HG02981 (cell line): Measurements from ENCODE around the gene PTPRM.

Source experiments
- ATAC-seq: cut with Tn5 transposase; IDR thresholded peaks from one replicate; pipeline ENCODE4 v1.9.1; 2021; ENCODE audit warnings: mild to moderate bottlenecking, moderate library complexity; ENCODE audit not compliant: unreplicated experiment

Gene PTPRM

DNA sequence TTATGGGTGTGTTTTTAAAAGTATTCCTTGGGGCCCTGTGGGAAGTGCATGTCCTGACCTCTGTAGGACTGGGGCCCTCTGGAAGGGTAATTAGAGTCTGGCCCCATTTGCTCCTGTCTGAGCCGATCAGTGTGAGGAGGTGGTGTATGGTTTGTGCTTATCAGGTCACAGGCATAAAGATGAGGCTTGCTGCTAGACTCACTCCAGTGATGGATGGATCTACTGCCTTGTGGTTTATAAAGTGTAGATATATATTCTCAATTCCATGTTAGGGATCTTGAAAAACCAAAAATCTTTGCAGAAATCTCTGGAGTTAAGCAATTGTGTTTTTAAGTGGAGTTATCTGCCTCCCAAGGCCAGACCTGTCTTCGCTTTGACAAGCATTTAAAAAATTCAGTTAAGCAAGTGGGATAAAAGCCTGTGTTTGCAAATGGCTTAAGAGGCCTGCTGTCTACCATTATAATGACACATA lies 182.4 kb downstream of the PTPRM start:
- ATAC-seq, result no peak

DNA sequence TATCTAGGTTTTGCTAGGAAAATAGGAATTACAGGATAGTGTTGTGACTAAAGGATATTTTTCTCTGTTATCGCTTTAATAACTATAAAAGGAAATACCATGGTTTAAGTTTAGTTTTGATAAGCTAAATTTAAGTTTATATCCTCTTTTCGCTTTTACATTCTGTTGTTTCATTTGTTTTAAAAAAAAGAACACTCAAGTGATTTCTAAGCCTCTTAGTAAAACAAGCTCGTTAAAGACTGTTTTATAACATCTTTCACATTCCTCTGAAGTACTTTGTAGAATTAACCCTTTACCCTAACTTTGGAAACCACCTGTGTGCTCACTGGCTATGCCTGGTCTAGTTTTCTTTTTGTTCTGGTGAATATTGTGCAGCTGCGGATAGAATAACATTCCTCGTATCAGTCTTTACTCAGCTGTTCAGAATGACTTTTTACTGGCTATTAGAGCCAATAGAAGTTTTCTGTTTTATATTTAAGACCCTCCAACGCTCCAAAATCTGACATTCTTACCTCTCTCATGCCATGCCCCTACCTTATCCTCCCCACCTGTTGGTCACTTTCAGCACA lies 183.1 kb downstream of the PTPRM start:
- ATAC-seq, result no peak

DNA sequence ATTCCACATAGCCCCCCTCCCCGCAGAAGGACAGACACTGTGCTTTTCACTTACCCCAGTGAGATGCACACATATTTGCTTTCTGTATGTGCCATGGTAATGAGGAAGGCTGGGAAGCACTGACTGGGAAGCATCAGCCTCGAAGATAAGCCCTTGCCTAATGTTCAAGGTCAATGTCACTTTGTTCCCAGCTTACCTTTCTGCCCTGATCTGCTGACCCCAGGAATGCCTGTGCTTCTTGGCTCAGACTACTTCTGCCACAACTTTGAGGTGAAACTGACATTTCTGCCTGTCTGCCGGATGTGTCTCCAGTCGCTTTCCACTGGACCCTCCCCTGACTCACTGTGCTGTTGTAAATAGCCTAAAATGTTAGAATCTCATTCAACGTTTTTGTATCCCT lies 183.8 kb downstream of the PTPRM start:
- ATAC-seq, result no peak

DNA sequence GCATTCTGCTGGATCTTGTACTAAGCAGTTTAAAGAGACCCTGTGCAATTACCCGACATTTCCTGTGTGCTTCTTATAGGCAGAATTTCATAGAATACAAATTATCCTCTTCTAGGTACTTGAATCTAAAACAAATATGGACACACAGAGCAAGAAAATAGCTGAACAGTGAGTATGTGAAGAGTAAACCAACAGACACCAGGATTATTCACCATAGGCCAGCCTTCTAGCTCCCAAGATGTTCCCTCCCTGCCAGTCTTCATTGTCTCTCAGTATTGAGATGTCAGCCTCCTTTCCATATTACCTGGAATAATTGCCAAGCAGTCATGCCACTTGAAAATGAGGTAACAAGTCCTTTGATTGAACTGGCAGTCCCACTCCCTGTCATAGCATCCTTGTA lies 187.1 kb downstream of the PTPRM start:
- ATAC-seq, result no peak

DNA sequence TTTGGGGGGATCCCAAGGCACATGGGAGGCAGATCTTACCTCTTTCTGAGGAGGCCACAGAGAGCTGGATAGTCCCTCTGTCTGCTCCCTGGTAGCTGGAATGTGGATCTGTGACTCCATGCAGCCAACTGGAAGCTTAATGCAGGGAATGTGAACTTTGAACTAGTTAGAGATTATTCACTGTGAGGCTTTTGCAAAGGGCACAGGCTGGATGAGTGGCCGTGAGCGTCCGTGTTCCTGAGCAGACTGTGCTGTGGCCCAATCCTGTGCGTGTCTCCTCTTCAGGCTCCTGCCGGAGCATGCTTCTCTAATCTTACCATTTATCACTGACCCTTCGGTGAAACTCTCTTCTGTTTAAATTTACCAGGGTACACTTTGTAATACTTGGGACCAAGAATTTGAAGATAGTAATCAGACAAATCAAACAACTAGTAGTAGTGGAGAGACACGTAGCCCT lies 187.6 kb downstream of the PTPRM start:
- no peak for ATAC-seq

DNA sequence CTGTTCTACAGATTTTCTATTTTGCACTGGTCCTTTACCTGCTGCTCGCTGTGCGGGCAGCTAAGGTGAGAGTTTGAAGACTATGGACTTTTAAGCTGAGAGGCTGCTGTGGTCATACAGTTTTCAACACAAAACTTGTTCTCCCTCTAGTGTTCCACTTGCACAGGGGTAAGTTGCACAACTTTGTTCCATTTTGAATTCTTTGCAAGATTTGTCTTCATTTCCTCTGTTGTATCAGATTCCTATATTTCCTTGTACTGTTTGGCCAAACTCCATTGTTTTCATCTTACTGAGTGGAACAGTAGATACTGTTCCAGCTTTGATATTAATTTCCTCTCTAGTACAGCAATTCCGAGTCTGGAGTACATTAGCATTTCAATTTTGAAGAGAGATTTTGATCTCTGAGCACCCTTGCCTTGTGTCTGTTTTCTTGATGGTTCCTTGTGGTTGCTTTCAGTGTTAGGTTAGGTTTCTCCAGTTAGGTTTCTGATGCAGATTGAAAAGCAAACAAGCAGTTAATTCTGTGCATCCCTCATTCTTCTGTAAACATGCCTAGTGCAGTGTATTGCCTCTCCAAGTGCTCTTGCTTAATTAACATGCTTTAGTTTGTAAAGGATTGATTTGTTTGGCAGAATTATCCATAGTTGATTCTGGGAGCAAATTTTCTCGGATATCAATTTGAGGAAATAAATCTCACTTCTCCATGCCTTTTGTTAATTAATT lies 188.8 kb downstream of the PTPRM start:
- no peak for ATAC-seq

DNA sequence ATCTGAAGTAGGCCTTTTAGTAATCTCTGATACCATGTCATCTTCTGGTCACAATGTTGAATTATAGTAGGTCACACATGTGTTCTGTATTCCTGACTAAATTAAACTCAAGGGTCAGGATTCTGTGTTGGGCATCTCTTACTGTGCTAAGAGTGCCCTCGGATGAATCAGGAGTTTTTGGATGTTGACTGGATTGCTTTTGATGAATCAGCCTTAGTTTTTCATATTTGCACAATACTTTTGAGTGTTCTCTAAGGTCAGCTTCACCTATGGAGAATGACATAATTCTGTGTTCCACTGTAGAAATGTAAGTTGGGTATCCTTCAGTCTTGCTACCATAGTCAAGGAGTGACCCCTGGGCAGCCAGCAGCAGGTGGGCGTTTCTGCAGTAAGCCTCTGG lies 190.1 kb downstream of the PTPRM start:
- no peak for ATAC-seq

DNA sequence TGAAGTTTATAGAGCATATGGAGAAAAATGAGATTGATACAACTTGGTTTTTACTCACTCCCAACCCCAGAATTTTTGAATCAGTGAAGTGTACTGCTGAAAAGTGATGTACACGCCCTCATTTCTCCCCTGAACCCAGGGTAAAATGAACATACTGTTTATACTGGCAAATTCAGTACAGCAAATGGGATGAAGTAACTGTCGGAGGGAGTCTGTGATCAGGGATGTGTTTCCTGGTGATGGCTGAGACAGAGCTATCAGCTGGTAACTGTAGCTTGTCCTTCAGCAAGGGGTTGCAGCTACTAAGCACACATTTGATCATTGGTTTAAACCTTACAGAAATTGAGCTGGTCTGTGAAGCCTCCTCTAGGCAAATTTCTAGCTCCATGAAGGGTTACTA lies 191.6 kb downstream of the PTPRM start:
- no peak for ATAC-seq

DNA sequence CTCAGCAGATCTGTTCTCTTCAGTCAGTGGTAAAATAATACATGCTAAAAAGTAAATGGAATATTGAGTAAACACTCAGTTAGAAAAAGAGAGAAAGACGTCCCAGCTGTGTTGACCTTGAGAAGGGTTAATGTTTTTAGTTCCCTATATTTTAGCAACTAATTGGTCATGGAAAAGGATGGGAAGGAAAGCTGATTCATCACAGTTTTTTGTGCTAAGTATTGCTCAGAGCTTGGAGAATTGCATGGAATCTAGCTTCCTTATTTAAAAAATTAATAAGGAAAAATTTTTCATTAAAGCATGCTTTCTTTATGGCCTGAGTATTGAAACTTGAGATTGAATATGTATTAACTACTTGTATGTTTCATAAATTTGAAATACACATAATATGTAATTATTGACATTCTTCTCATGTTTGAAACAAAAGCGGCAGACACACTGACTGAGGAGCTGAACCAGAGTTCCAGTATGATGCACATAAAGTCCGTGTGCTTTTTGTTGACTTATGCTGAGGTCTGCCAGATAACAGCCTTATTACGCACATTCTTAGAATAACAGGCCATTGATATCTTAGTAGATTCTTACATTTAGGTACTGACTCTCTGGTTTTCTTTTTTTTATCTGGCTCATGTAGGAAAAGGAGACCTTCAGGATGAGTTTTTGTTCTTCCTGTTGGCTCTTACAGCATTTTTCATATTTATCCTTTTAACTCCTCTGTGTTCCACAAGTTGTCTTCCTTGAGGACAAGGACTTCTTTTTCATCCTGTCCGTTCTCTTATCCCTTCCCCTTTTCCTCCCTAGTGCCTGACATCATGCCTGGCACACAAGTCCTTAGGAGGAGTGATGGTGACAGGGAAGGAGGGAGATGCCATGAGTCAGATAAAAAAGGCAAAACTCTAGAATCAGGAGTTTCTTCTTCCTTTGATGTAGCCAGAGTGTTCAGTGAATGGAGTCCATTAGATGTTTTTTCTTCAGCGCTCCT lies 194.1 kb downstream of the PTPRM start:
- ATAC-seq, result no peak

DNA sequence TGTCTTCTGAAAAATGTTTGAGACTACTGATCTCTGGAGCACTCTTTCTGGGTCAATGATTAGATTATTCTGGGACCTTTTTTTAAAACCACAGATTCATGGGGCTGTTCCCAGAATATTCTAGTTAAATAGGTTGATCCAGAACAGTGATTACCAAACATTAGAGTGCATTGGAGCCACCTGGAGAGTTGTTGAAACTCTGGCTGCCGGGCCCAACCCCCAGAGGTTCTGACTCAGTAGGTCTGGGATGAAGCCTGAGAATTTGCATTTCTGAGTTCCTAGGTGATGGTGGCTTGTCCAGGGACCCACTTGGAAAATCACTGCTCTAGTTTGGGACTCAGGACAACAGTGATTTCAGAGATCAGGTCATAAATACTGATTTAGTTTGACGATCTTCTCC lies 197.3 kb downstream of the PTPRM start:
- ATAC-seq, result no peak

DNA sequence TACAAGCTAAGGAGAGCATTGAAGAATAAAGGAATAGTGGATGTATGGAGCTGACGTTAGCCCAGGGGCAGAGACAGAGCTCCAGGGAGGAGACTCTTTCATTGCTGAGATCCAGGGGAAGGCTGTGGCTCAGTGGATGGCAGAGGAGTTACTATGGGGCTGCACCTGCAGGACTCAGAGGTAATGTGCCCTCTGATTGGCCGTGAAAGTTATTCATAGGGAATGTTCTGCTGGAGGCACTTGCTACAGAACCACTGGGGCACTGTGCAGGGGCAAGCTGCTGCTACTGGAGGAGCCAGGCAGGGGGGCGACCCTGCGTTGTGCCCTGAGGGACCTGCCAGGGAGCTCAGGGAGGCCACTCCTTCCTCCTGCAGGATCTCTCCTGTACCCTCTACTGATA lies 199.2 kb downstream of the PTPRM start:
- ATAC-seq, result no peak

DNA sequence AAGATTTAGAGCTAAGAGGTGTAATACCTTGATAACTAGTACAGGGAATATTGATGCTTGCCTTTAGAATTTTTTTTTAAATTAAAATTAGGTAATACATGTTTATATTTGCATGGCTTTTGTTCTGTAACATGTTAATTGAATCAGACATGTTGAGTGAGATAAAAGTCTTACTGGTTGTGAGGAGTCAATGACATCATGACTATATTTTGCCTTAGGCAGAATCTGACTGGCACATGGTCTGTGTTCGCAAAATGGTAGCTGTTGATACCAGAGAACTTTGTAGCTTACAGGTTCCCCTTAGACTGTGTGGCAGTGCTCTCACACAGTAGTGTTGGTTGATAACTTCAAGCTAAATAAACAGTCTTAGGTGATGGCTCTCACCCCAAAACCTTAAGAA lies 199.7 kb downstream of the PTPRM start:
- no peak for ATAC-seq

DNA sequence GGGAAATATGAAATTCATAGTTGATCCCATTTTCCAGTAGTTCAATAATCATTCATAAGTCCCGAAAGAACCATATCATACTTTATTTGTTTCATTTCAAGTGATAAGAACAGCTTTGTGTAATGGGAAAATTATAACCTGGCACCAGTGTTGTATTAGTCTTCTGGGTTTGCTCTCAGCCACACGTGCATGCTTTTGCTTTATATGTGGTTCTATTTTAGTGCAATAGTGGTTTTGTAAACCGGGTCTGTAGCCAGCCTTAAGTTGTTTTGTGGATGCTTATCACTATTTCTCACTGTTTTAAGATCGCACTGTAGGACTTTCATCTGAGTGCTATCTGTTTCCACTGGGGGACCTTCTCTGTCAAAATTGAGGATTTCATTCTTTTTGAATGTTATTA lies 203.8 kb downstream of the PTPRM start:
- ATAC-seq, result no peak

DNA sequence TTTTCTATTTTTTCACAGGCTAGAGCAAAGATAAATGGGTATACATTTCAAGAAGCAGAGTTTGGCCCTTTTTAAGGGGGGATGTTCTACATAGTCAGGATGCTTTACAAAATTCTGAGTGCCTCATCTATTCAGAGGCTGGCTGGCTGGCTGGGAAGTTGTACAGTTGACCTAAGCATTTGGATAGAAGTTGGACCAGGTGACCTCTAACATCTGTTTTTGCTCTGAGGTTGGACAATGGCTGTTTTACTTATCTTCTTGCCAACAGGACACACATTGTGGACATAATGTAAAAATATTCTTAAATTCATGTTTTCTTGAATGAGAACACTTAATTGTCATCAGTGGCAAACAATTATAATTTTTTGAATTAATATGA lies 205.4 kb downstream of the PTPRM start:
- ATAC-seq, result no peak

DNA sequence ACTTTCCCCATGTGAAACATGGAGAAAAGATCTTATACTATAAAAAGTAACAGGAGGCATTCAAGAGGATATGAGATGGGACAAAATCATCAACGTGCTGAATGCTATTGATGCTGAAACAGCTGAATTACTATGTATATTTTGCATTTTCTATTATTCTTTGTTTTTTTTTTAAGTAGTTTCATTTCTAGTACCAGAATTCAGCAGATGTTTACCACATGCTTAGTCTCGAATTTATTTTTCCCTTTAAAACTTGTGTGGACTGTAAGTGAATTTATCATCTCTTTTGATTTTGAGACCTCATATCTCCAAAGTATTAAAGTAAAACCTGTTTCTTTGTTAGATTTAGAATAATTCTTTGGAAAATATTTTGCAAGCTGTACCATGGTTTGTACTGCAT lies 205.8 kb downstream of the PTPRM start:
- no peak for ATAC-seq

DNA sequence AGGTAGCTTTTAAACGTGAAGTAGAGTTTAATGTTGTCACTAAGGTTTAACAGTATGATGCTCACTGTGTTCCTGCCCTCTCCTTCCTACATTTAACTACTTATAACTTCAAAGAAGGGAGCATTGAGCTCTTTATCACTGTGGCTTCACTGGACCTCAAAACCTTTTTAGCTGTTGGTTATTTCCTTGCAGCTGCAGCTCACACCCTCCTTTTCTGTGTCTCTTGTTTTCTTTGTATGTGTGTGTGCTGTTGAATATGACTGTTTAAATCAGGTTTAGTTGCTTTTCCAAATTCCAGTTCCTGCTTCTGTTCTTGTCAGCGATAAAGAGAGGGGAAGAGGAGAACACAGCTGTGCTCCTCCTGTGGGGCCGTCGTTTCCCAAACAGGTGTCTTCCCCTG lies 208.0 kb downstream of the PTPRM start:
- no peak for ATAC-seq

DNA sequence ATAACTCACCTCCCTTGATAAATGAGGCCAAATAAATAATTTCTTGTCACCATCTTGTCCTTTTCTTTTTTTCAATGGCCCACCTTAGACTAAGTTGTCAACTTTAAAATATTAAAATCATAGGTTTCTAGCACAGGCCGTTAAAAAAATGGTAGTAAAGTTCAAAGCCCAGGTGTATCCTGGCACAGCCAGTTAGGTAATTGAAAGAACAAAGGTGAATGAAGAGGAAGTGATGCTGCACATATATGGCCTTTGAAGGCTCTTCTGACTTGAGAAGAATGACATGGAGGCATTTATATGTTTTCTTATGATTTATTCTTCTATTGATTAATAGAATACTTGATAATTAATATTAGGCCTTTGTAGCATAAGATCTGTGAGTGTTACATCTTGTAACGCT lies 208.7 kb downstream of the PTPRM start:
- ATAC-seq, result no peak

DNA sequence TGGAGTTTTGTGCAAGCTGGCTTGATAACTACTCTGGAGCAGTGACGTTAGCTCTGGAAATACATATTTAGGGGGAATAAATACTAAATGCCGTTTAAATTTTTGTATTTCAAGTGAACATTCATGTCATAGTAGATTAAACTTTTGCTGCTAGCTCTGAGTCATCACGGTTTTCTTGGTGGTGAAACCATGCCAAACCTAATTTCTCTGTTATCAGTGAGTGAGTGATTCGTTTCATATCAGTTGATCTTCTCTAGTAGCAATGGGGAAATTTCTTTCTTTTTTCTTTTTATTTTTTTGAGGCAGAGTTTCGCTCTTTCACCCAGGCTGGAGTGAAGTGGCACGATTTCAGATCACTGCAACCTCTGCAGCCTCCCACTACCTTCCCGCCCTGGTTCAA lies 211.1 kb downstream of the PTPRM start:
- ATAC-seq, result no peak

DNA sequence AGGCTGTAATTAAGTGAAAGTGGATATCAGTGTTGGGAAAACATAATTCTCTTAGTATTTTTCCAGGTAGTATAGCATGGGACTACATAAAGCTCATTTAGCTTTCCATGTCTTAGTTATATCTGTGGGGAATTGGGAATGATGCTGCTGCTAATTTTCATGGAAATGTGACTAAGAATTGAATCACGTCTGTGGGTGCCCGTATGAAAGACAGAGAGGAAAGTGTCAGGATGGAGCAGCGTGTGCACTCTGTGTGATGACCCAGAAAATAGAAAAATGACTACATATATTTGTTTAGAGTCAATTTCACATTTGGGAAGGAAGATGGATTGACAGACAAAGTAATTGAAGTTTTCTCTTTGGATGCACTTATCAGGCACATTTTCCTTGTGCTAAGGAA lies 212.1 kb downstream of the PTPRM start:
- ATAC-seq, result no peak

DNA sequence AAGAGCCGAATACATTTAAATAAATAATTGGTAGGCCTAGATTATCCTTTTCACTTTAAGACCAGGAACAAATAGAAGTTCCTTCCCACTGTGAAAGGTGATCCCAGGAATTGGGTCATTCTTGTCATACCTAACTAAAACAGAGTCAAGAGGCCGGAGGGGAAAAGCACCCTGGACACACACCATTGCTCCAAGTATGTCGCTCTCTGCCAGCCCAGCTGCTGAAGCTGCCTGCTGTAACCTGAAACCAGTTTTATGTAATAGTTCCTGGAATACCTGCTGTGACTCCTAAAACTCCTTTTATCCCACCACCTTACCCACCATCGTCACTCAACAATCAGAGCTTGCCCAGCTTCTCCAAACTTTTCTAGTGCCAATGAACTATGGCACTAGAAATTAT lies 217.1 kb downstream of the PTPRM start:
- no peak for ATAC-seq

DNA sequence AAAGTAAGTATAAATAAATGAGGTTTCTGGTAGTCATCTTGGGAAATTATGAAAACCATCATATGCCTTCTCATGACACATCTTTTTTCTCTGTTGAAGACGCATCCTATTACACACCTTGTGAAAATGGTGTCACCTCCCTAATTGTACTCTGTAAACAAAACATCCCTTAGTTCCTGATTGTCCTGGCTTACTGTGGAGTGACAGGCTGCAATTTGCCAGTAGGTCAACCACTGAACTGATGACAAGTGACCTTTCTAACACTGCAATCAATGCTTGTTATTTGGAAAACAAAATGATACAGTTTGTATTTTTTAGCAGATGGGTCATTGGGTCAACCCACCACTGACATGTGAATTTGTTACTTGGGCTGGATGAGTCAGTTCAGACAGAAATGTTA lies 219.5 kb downstream of the PTPRM start:
- ATAC-seq, result no peak

DNA sequence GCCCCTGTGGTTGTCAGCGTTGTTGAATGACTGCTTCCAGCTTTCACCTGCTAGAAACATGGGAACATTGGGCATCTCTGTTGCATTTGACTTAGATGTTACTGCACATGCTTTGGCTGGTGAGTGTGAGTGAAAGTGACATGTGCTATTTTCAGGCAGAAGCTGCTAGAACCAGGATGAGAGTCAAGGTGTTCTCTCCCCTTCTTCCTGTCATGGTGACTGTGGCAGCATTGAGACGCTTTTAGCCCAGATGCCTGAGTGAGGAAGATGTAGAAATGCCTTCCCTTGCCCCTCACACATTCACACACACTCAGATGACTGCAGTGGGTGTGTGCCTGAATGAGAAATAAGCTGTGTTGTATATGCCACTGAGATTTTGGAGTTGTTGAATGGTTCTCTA lies 220.2 kb downstream of the PTPRM start:
- ATAC-seq, result no peak
